22Rv1 (cell line): ENCODE data around the gene CDH12.

Source experiments
- CTCF ChIP-seq: fragments of 450-650 bp; IDR thresholded peaks from 2 replicates; pipeline ENCODE4 v1.5.1; 2017; ENCODE audit warnings: mild to moderate bottlenecking
- ZFX ChIP-seq: fragments of 450-650 bp; IDR thresholded peaks from 2 replicates; pipeline ENCODE4 v1.6.1; 2017; ENCODE audit warnings: antibody characterized with exemption, borderline replicate concordance

DNA sequence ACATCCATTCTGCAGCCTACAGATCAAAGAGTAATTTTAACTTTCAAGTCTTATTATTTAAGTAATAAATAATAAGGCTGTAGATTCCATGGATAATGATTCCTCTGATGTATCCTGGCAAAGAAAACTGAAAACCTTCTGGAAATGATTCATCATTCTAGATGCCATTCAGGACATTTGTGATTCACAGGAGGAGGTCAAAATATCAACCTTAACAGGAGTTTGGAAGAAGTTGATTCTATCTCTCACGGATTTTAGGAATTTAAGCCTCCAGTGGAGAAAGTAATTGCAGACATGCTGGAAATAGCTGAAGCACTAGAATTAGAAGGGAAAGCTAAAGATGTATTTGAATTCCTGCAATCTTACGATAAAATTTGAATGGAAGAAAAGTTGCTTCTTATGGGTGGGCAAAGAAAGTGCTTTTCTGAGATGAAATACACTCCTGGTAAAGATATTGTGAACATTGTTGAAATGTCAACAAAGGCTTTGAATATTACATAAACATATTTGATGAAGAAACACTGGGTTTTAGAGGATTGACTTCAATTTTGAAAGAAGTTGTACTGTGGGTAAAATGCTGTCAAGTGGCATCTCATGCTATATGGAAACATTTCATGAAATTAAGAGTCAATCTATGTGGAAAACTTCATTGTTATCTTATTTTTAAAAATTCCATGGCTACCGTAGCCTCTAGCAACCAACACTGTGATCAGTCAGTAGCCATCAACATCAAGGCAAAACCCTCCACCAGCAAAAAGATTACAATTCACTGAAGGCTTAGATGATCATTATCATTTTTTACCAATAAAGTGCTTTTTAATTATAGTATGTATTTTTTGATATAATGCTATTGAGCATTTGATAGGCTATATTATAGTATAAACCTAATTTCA lies 1141.0 kb downstream of the CDH12 start:
- no peak for TF ChIP-seq ZFX
- no peak for TF ChIP-seq CTCF
